IPS DF 6.9 (cell line): ENCODE measurements around the gene GTPBP1.

ENCODE experiments used
- DNase-seq: peaks from one replicate; pipeline ENCODE4 v3.0.0-alpha.2; 2013; ENCODE audit warnings: low read depth, low spot score
- H3K27ac ChIP-seq: one replicate; pipeline ENCODE4 v1.5.1; 2013; ENCODE audit warnings: low read length, control low read depth
- H3K27me3 ChIP-seq: 2 replicates; pipeline ENCODE4 v1.6.1; 2013; ENCODE audit warnings: mild to moderate bottlenecking, low read length; ENCODE audit not compliant: control insufficient read depth, insufficient read depth
- H3K36me3 ChIP-seq: 2 replicates; pipeline ENCODE4 v1.6.1; 2013; ENCODE audit warnings: low read length; ENCODE audit not compliant: control insufficient read depth, insufficient read depth
- H3K4me1 ChIP-seq: 2 replicates; pipeline ENCODE4 v1.6.1; 2013; ENCODE audit warnings: low read length; ENCODE audit not compliant: control insufficient read depth, insufficient read depth
- H3K4me3 ChIP-seq: 2 replicates; pipeline ENCODE4 v1.5.1; 2013; ENCODE audit warnings: mild to moderate bottlenecking, low read length
- H3K9me3 ChIP-seq: 2 replicates; pipeline ENCODE4 v1.6.1; 2013; ENCODE audit warnings: low read length, inconsistent platforms; ENCODE audit not compliant: control insufficient read depth, insufficient read depth
- WGBS: extraction: QIAGEN DNeasy Blood & Tissue Kit; methylation state at CpG from one replicate; pipeline ENCODE4 v1.1.7; 2013; ENCODE audit warnings: mixed read lengths, missing lambda C conversion rate; ENCODE audit not compliant: insufficient read length, insufficient coverage; 5-methylcytosine and 5-hydroxymethylcytosine counted together

GTPBP1 gene

DNA sequence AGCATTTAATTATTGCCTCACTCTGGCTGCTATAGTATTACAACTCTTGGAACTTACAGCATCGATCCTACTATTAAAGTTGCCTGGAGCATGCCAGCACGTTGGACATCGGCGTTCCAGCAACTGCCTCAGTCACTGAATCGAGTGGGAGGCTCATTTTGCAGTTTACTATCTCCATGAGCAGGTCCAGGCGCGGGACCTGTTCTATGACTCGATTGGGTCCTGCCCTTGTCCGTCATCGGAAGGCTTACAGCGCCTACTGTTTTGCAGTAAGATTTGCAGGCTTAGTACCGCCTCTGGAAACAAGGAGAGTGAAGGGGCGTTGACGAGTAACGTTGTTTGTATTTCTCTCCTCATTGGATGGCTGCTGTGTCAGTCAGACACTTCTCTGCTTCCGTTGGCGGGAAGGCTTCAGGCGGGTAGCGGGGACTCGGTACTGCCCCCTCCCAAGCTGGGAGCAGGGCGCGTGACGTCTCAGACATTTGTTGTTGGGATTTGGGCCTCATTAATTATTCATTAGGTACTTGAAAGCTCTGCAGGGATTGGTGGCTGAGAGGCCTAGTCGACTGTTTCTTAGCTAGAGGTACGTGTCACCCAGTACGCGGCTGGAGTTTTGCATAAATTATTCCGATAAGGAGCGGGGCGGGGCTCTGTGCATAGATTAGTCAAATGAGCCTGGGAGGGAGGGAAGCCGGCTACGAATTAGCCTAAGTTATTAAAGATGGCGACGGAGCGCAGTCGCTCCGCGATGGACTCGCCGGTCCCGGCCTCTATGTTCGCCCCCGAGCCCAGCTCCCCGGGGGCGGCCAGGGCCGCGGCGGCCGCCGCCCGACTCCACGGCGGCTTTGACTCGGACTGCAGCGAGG lies at the start of gene GTPBP1:
Gene GTPBP1, plus strand, starts transcription at position 710 of the 866 bp plus-strand sequence. Its CDS starts 12 bp downstream, at position 722.
- H3K4me1 ChIP-seq = peaks cover 2% of the 10 kb centered on the region; the same call in 1 of the 2 replicates
- H3K4me3 ChIP-seq = peak within 1 kb of the TSS; percentile 98
- WGBS = no CpG with 5 or more reads among the region's 55 CpGs
- H3K9me3 ChIP-seq = no peaks in the 10 kb centered on the region
- peak; percentile 100 for DNase-seq
- no peaks in the 10 kb centered on the region for H3K36me3 ChIP-seq
- H3K27ac ChIP-seq = no peak within 1 kb of the TSS
- no peaks in the 10 kb centered on the region for H3K27me3 ChIP-seq

DNA sequence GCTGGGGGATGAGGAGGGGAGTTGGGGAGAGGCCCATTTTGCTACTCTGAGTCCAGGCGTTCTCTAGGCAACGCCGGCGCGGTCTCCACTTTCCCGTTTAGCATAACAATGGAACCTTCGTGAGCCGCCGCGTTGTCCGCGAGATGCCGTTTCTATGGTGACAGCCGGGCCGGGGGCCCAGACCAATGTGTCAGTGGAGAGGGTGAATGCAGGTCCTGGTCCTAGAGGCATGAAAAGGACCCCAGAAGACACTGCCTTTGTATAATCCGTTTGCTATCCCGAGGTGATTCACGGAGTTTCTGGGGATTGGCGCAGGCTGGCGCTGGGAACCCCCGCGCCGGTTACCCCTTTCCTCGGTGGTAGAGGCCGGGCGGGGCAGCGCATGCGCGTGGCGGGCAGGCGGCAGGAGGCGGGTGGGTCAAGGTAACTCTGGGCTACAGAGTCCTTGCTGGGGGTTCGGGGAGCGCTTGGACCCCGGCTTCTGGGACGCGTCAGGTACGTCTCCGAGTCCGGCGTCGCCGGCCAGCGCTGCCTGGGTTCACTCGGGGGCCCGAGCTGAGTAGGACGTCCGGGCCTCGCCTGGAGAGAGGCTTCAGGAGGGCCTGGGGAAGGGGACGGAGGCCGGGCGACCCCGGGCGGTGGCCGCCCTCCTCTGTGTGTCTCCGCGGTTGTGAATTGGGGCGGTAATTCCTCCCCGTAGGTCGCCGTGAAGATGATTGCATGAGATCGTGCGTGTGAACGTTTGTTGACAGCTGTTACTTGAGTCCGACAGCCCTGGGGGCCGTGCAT lies 49.3 kb upstream of the GTPBP1 start, which contains the start of the genes CBY1 and FAM227A:
Gene CBY1, plus strand, starts transcription at position 383 of the 789 bp plus-strand sequence. CDS start 11,417 bp downstream, outside the sequence.
Gene FAM227A, minus strand, starts transcription at position 137 of the 789 bp plus-strand sequence. CDS start 6,224 bp downstream, outside the sequence.
- WGBS = no CpG with 5 or more reads among the region's 66 CpGs
- Histone ChIP-seq H3K4me1 (no peaks in the 10 kb centered on the region), H3K27me3 (no peaks in the 10 kb centered on the region), H3K27ac (no peak within 1 kb of the TSS), H3K9me3 (no peaks in the 10 kb centered on the region), H3K36me3 (no peaks in the 10 kb centered on the region), H3K4me3 (peak within 1 kb of the TSS; percentile 68)
- peak; percentile 83 for DNase-seq

DNA sequence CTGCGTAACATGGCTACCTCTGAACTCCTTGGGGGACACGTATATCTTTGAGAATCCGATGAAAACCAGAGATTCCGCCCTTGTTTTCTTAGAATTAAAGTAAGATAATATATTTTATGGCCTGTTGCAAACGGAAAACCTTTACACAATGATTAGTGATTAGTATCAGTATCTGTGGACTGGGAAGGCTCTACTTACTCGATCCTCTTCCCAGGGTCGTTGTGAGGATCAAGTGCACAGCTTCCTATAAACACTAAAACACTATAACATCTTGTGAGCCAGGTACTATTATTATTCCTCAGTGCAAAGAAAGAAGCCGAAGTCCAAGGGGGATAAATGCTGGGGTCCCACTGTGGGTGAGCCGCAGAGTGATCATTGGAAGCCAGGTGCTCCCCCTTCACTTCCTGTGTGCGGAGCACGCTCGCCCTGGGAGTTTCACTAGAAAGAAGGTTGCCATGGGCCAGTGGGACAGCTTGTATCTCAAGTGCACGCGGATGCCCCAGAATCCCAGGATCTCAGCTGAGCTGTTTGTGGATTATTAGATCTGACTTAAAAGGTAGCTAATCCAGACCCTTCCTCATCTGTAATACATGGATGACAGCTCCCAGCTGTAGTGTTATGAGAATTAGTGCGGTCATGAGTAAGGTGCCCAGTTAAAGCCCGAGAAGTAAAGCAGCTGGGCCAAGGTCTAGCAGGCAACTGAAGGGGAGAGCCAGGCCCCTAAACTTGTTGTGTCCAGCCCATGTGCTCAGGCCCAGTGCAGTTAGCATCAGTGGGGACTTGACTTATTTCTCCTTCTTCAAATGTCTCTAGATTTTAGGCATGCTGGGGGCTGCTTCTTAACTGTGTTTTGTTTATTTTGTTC lies 48.5 kb upstream of the GTPBP1 start:
- DNase-seq = no peak
- Histone ChIP-seq H3K27me3 (no peaks in the 10 kb centered on the region), H3K27ac (no peak overlapping the region)

DNA sequence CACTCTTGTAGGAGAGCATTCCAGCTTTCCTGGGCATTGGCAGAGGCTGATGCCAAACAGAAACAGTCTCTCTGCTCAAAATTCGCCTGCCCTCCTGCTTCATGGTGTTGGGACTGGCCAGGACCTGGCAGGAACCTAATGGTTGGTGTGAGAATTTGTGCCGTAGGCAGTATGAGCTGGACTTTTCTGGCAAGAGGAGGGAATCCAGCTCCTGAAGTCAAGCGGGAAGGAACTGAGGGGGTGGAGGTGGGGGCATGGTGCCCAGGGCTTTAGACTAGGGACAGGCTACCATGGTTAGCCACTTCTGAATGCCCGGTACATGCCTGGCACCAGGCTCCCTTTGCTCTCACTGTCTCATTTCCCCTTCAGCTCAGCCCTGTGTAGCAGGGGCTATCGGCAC lies 30.9 kb upstream of the GTPBP1 start:
- peaks cover 3% of the 10 kb centered on the region; the same call in 1 of the 2 replicates for H3K36me3 ChIP-seq
- H3K27ac ChIP-seq = no peak overlapping the region
- no peaks in the 10 kb centered on the region for H3K27me3 ChIP-seq
- H3K4me1 ChIP-seq = no peaks in the 10 kb centered on the region
- no peaks in the 10 kb centered on the region for H3K9me3 ChIP-seq
- no peak for DNase-seq
- no peak overlapping the region for H3K4me3 ChIP-seq
- no CpG with 5 or more reads among the region's 5 CpGs for WGBS

More for the DNA sequence above, 48.5 kb upstream of the GTPBP1 start:
- Histone ChIP-seq H3K4me1 (no peaks in the 10 kb centered on the region), H3K9me3 (no peaks in the 10 kb centered on the region), H3K4me3 (peak overlapping the region; percentile 68), H3K36me3 (no peaks in the 10 kb centered on the region)
- no CpG with 5 or more reads among the region's 16 CpGs for WGBS

DNA sequence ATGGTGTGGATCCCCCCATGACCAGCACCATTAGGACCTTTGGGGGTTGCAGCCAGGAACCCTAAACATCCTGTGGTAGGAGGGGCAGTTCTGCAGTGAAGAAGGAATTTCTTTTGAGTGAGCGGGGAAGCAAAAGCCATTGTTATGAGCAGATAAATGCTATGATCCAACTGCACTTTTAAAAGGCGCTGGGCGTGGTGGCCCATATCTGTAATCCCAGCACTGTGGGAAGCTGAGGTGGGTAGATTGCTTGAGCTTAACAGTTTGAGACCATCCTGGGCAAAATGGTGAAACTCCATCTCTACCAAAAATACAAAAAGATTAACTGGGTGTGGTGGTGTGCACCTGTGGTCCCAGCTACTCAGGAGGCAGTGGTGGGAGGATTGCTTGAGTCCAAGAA lies 29.9 kb upstream of the GTPBP1 start:
- DNase-seq = no peak
- Histone ChIP-seq H3K27me3 (no peaks in the 10 kb centered on the region), H3K4me3 (no peak overlapping the region), H3K27ac (no peak overlapping the region), H3K4me1 (no peaks in the 10 kb centered on the region), H3K9me3 (no peaks in the 10 kb centered on the region), H3K36me3 (peaks cover 2% of the 10 kb centered on the region; the same call in 1 of the 2 replicates)
- whole genome bisulfite sequencing = no CpG with 5 or more reads among the region's 3 CpGs

DNA sequence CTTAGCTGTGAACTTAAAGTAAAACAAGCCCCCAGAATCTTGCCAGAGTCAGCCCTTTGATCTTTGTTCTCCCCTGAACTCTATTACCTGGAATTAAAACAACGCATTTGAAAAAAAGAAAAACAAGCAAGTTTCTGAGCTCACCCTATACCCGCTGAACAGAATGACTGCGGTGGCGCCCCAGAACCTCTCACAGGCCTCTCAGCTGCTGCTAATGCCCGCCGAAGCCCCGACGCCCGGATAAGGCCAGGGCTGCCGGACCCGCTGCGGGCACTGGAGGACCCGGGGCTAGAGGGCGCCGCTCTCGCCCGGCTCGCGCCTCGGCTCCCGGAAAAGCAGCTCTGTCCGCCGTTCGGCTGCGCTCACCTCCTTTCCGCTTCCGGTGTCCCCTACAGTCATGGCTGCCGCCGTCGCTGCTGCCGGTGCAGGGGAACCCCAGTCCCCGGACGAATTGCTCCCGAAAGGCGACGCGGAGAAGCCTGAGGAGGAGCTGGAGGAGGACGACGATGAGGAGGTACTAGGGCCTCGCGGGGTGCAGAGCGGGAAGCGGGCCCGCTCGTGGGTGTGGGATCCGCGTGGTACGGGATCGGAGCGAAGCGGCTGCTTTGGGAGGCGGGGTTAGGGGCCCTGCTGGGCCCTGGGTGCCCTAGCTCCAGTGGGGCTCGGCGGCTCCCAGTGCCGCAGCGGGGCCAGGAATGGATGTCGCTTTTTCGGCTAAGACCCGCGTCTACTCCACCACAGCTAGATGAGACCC lies 24.0 kb upstream of the GTPBP1 start, which contains the start of gene TOMM22:
Gene TOMM22, plus strand, starts transcription at position 376 of the 754 bp plus-strand sequence. Its CDS starts 22 bp downstream, at position 398.
- H3K4me1 ChIP-seq = no peaks in the 10 kb centered on the region
- H3K9me3 ChIP-seq = no peaks in the 10 kb centered on the region
- H3K27ac ChIP-seq = no peak within 1 kb of the TSS
- peaks cover 13% of the 10 kb centered on the region; the same call in 1 of the 2 replicates for H3K36me3 ChIP-seq
- DNase-seq = peak; percentile 80
- H3K27me3 ChIP-seq = no peaks in the 10 kb centered on the region
- WGBS = no CpG with 5 or more reads among the region's 60 CpGs
- H3K4me3 ChIP-seq = peak within 1 kb of the TSS; percentile 100

DNA sequence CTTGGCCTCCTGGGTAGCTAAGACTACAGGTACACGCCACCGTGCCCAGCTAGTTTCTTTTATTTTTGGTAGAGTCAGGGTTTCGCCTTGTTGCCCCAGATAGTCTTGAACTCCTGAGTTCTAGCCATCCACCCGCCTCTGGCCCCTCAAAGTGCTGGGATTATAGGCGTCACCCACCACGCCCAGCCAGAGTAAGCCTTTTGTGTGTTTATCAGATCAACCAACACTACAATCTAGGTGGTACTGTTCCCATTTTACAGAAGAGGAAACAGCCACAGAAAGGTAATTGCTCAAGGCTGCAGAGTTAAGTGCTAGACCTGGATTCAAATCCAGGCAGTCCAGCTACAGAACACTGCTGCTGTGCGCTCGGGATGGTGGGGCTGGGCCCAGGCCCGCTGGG lies 20.8 kb upstream of the GTPBP1 start:
- DNase-seq = no peak
- peaks cover 26% of the 10 kb centered on the region; the same call in 1 of the 2 replicates for H3K36me3 ChIP-seq
- no peaks in the 10 kb centered on the region for H3K27me3 ChIP-seq
- no peaks in the 10 kb centered on the region for H3K4me1 ChIP-seq
- no CpG with 5 or more reads among the region's 9 CpGs for WGBS
- no peaks in the 10 kb centered on the region for H3K9me3 ChIP-seq
- no peak overlapping the region for H3K27ac ChIP-seq
- no peak overlapping the region for H3K4me3 ChIP-seq

DNA sequence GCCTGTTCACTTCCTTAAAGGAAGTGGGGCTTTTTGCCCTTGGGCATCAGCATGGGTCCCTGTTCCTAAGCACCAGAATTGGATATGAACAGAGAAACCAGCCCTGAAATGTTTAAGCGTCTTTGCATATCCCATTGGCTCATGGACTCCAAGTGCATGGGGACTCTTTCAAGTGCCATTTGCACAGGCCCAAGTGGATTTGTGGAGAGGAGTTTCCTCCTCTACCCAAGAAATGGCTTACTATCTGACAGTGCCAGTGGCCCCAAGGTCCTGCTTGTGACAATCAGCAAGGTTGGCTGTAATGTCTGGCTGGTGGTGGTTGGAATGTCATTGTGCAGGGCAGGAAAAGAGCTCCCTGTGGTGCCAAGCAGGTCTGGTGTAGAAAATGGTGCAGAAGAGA lies 20.0 kb upstream of the GTPBP1 start:
- H3K36me3 ChIP-seq = peaks cover 26% of the 10 kb centered on the region; the same call in 1 of the 2 replicates
- no CpG with 5 or more reads among the region's 1 CpG for WGBS
- H3K9me3 ChIP-seq = no peaks in the 10 kb centered on the region
- H3K4me3 ChIP-seq = no peak overlapping the region
- H3K4me1 ChIP-seq = no peaks in the 10 kb centered on the region
- H3K27ac ChIP-seq = no peak overlapping the region
- no peaks in the 10 kb centered on the region for H3K27me3 ChIP-seq
- DNase-seq = no peak

DNA sequence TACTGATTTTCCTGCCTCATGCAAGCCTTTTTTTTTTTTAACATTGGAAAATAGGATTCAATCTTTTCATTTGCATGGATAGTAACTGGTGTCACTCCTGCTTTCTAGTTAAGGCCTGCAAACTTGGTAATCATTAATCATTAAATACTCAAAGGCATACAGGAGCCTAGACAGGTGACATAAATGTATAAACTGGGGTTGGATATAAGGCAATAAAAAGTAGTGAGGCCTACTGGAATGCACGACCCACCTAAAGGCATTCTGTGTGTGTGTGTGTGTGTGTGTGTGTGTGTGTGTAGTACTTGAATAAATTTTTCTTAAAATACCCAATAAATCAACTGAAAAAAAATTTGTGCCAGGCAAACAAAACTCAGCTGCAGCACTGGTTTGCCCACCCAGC lies 16.1 kb upstream of the GTPBP1 start:
- Histone ChIP-seq H3K27ac (no peak overlapping the region), H3K4me3 (no peak overlapping the region), H3K9me3 (no peaks in the 10 kb centered on the region), H3K36me3 (peaks cover 18% of the 10 kb centered on the region; the same call in 1 of the 2 replicates), H3K27me3 (no peaks in the 10 kb centered on the region), H3K4me1 (no peaks in the 10 kb centered on the region)
- DNase-seq = no peak
- WGBS = no CpG with 5 or more reads among the region's 1 CpG
